ENCODE data around the gene DOCK9.

Gene DOCK9

GRCh38 chr13:98950705-98951104 lies 27.2 kb downstream of the DOCK9 start:
- DNase-seq (ENCODE audit: low spot score) (no peak), FAIRE-seq (no peak)

DNA sequence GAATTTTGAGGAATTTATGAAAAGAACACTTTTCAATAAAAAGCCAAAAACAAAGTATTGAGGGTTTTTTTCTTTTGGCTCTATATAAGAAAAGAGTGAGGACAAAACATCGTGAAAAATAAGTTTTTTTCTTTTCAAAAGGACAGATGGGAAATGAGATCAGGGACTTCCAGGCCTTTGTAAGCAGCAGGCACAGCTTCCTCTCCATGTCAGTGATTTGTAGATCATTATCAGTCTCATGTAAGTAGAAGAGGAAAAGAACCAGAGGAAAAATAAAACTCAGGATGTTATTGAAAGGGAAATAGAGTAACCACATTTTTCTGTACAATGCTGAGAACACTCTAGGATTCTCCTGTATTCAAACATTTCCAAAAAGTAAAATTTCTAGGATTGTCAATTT lies 29.9 kb downstream of the DOCK9 start:
- DNase-seq (ENCODE audit: low spot score), result no peak
- no peak for FAIRE-seq

- DNase-seq (ENCODE audit: low spot score), result no peak
- no peak for FAIRE-seq
Measured at GRCh38 chr13:98945863-98946605, 31.8 kb downstream of the DOCK9 start.

DNA sequence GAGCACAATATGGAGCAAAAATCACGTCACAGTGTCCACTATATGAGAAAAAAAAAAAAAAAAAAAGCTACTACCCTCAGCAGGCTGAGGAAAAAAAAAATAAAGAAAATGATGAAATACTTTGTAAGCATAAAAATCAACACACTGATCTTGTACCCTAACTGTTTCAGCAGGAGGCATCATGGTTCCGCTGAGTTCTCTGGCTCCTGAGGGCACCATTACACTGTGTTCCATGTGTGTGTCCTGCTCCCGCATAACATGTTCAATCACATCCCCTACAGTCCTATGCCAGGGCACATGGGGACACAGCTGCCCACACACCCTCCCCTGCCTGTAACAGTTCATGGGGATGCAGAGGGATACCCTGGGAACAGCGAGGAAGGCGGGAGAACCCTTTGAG lies 33.5 kb downstream of the DOCK9 start:
- FAIRE-seq, result no peak

GRCh38 chr13:98942997-98943396 lies 34.9 kb downstream of the DOCK9 start:
- FAIRE-seq (no peak), DNase-seq (ENCODE audit: low spot score) (no peak)

More for the DNA sequence above, 33.5 kb downstream of the DOCK9 start:
- DNase-seq (ENCODE audit: low spot score), result no peak

- DNase-seq (ENCODE audit: low spot score) (no peak), FAIRE-seq (no peak)
Measured at GRCh38 chr13:98942485-98942884, 35.4 kb downstream of the DOCK9 start.

DNA sequence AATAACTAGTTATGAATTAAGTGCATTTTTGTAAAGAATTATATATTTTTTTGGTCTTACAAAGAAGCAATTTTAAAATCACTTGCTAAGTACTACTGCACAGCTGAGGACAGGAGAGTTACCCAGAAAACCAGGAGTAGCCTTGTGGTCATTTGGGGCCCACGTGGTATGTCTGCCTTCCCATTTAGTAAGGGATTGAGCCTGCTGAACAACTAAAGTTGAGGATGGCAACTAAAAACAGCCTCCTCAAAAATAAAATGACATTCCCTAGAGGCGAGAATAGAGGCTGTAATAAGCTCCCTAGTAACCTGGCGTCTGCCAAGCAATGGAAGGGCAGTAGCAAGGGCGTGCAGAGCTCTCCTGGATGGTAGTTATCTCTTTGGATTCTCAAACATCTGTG lies 36.3 kb downstream of the DOCK9 start:
- FAIRE-seq, result no peak
- no peak for DNase-seq (ENCODE audit: low spot score)

DNA sequence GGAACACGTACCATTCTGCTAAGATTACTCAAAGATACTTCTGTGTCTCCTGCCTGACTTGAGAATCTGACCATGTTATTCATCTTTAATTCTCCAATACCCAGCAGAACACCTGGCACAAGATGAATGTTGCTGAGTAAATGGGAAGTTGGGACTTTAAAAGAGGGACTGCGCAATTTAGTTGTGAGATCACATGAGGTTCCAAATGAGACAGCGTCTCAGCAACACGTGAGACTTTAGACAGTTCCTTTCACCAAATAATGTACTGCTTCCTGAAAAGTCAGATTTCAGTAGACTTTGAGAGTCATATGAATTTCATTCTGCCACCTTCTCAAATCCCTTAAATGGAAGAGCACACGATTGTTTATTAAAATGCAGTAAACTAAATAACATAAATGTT lies 36.7 kb downstream of the DOCK9 start:
- DNase-seq (ENCODE audit: low spot score), result no peak
- FAIRE-seq, result no peak

GRCh38 chr13:98940325-98941001 lies 37.4 kb downstream of the DOCK9 start:
- no peak for FAIRE-seq
- DNase-seq (ENCODE audit: low spot score), result no peak

GRCh38 chr13:98939660-98940191 lies 38.1 kb downstream of the DOCK9 start:
- DNase-seq (ENCODE audit: low spot score), result no peak
- FAIRE-seq, result no peak

DNA sequence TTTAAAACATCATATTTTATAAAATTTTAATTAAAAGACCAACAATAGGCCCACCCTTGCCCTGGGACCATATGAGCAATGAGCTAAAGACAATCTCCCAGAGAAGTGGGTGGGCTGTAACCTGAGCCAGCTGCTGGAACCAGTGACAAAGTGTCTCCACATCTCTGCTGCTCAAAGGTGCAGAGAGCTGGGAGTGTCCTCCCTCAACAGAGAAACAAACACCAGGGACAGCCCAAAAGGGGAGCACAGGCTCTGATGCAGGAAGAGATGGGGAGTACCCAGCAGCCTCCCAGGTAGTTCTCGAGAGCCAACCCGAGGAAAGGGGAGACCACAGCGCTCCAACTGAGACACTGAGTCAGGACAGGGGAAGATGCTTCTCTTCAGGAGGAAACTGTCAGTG lies 39.1 kb downstream of the DOCK9 start:
- FAIRE-seq, result no peak
- no peak for DNase-seq (ENCODE audit: low spot score)

DNA sequence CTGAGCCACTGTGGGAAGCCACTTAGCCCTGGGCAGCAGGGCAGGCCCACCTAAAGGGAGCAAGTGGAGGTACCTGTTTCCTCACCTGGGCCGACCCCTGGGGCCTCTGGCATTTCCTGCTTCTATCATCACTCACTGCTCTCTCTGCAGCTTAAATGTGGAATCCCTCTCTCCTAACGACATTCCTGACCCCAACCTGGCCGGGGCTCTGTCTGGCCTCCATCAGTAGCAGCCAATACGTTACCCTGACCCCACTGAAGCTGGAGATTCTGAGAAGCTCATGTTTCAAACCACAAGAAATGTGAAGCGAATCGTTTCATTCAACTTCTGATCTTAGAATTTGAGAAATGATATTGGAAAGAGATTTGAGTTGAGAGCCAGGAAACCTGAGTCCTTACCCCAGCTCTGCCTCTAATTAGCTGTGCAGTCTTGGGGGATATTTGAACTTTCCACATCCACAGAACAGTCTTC lies 39.9 kb downstream of the DOCK9 start:
- DNase-seq (ENCODE audit: low spot score) (no peak), FAIRE-seq (no peak)

DNA sequence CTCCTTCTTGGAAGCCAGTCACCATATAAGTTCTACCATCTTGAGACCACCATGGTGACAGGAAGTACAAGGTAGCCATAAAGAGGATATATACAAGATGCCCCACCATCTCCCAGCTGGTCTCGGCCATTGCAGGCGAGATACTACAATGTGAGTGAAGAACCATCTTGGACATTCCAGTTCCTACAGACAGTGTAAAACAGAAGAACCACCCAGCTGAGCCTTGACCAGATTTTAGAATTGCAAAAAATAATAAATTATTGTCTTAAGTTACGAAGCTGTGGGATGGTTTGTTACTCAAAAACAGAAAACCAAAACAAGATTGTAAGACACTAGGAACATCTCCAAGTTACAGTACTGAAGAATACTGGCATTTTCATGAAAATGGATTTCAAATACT lies 43.6 kb downstream of the DOCK9 start:
- FAIRE-seq (no peak), DNase-seq (ENCODE audit: low spot score) (no peak)

GRCh38 chr13:98930151-98930591 lies 47.7 kb downstream of the DOCK9 start:
- no peak for FAIRE-seq

GRCh38 chr13:98927951-98928927 lies 49.6 kb downstream of the DOCK9 start:
- no peak for FAIRE-seq
- DNase-seq (ENCODE audit: low spot score), result no peak

More at GRCh38 chr13:98930151-98930591, 47.7 kb downstream of the DOCK9 start:
- DNase-seq (ENCODE audit: low spot score), result no peak

- DNase-seq (ENCODE audit: low spot score), result no peak
- no peak for FAIRE-seq
Measured at GRCh38 chr13:98925949-98926348, 51.9 kb downstream of the DOCK9 start.

DNA sequence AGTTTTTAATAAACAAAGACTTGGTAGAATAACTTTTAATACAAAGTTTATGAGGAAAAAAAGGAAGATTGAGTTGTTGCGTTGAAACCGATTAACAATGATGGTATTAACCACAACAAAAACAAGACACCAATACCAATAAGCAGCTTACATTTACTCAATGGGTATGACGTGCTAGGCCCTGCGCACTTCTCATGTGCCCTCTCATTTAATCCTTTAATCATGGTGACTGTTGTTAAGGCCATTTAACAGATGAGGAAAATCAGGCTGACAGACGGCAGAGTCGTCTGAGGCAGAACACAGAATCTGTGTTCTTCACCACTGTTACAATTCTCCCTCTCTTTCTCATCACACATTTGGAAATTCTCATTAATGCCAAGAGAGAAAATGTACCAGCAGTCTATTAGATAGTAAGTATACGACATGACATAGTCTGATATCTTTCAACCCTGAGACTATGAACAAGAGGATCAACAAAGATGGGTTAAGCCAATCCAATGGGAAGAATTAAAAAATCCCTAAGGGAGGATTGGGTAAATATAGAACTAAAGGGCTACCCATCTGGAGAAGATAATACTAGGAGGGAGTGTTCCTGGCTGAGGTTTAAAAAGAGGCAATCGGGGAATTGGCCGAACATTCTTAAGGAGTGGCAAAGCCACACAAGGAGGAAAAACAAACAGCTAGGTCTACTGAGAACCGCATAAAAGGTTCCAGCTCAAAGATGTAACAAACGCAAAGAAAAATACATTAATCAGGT lies 54.0 kb downstream of the DOCK9 start:
- no peak for FAIRE-seq
- no peak for DNase-seq (ENCODE audit: low spot score)

GRCh38 chr13:98922306-98922705 lies 55.6 kb downstream of the DOCK9 start:
- FAIRE-seq (no peak), DNase-seq (ENCODE audit: low spot score) (no peak)

- no peak for FAIRE-seq
- DNase-seq (ENCODE audit: low spot score), result no peak
Measured at GRCh38 chr13:98921786-98922185, 56.1 kb downstream of the DOCK9 start.

- FAIRE-seq (no peak), DNase-seq (ENCODE audit: low spot score) (no peak)
Measured at GRCh38 chr13:98921015-98921580, 56.8 kb downstream of the DOCK9 start.

Data from RCC 7860 (cell line).